CD14-positive monocyte (primary cell): ENCODE data around the gene MACROH2A1. TPM values are rescaled to one million over a fixed set of nuclear protein-coding genes. Genes with fewer than 3 reads are reported as not detected.

Experiments used
- DNase-seq, 3 donors: peaks; one replicate each; pipeline ENCODE4 v3.0.0-alpha.2; 2011 to 2022
- H2AFZ ChIP-seq: 2 replicates; pipeline ENCODE4 v1.6.0; 2012; ENCODE audit warnings: mild to moderate bottlenecking, low read depth, low read length, inconsistent platforms; ENCODE audit not compliant: insufficient read depth, poor library complexity, severe bottlenecking
- H3K27ac ChIP-seq, 2 donors: 1 replicate in 1 of 2; 2 replicates in 1 of 2; pipeline ENCODE4 v1.5.1; 2012 to 2013; ENCODE audit warnings: low read length in 2 of 2, control low read depth in 1 of 2, inconsistent platforms in 1 of 2, low read depth in 1 of 2, mild to moderate bottlenecking in 1 of 2
- H3K27me3 ChIP-seq, 2 donors: one replicate each; pipeline versions ENCODE4 v1.6.0 to v1.6.1; 2011 to 2013; ENCODE audit warnings: low read length in 2 of 2; ENCODE audit not compliant: control insufficient read depth in 2 of 2, insufficient read depth in 2 of 2
- H3K36me3 ChIP-seq, 2 donors: replicated peaks in 1 of 2; 1 replicate in 1 of 2; 2 replicates in 1 of 2; pipeline versions ENCODE4 v1.5.1 to v1.6.1; 2012 to 2013; ENCODE audit warnings: low read length in 2 of 2, control low read depth in 1 of 2, inconsistent platforms in 1 of 2, mild to moderate bottlenecking in 1 of 2; ENCODE audit not compliant: insufficient read depth in 2 of 2, control insufficient read depth in 1 of 2
- H3K4me1 ChIP-seq, 2 donors: 1 replicate in 1 of 2; 2 replicates in 1 of 2; pipeline versions ENCODE4 v1.5.1 to v1.6.1; 2012 to 2013; ENCODE audit warnings: low read length in 2 of 2, control low read depth in 1 of 2, inconsistent platforms in 1 of 2, mild to moderate bottlenecking in 1 of 2, moderate library complexity in 1 of 2; ENCODE audit not compliant: insufficient read depth in 2 of 2, control insufficient read depth in 1 of 2
- H3K4me2 ChIP-seq: replicated peaks from 2 replicates; pipeline ENCODE3; 2012; ENCODE audit warnings: low read length, moderate library complexity, mild to moderate bottlenecking; ENCODE audit not compliant: poor library complexity, severe bottlenecking; ENCODE audit errors: extremely low read depth
- H3K4me3 ChIP-seq, 3 experiments: fragments of 200-600 bp in 1 of 3; sonication (generic) in 1 of 3; replicated peaks in 1 of 3; 1 replicate in 2 of 3; 2 replicates in 1 of 3; pipeline ENCODE4 v1.5.1; 2011 to 2013; ENCODE audit warnings: low read length in 3 of 3, mild to moderate bottlenecking in 3 of 3, control low read depth in 2 of 3, low read depth in 2 of 3, inconsistent platforms in 1 of 3, moderate library complexity in 1 of 3
- H3K79me2 ChIP-seq: 2 replicates; pipeline ENCODE4 v1.6.0; 2012; ENCODE audit warnings: mild to moderate bottlenecking, control low read depth, inconsistent platforms, low read length, moderate library complexity; ENCODE audit not compliant: insufficient read depth
- H3K9ac ChIP-seq: 2 replicates; pipeline ENCODE4 v1.6.0; 2017; ENCODE audit warnings: low read length, mild to moderate bottlenecking; ENCODE audit not compliant: insufficient read depth, poor library complexity, severe bottlenecking
- H3K9me3 ChIP-seq, 2 donors: replicated peaks in 1 of 2; 1 replicate in 1 of 2; 2 replicates in 1 of 2; pipeline versions ENCODE4 v1.5.1 to v1.6.1; 2012 to 2013; ENCODE audit warnings: low read length in 2 of 2, control low read depth in 1 of 2; ENCODE audit not compliant: control insufficient read depth in 1 of 2, insufficient read depth in 1 of 2
- H4K20me1 ChIP-seq: 2 replicates; pipeline ENCODE4 v1.6.0; 2012; ENCODE audit warnings: mild to moderate bottlenecking, low read length, control low read depth, moderate library complexity; ENCODE audit not compliant: insufficient read depth
- H3K27ac Mint-ChIP-seq, 7 donors: one replicate each; pipeline ENCODE4 v1.8.0; 2020; ENCODE audit warnings: mild to moderate bottlenecking in 7 of 7, mixed read lengths in 7 of 7, moderate library complexity in 6 of 7, inconsistent platforms in 2 of 7
- H3K27me3 Mint-ChIP-seq, 3 donors: one replicate each; pipeline ENCODE4 v1.8.0; 2021 to 2022; ENCODE audit warnings: low read depth in 3 of 3, mild to moderate bottlenecking in 3 of 3, mixed read lengths in 3 of 3, moderate library complexity in 3 of 3, inconsistent platforms in 1 of 3
- H3K36me3 Mint-ChIP-seq, 2 donors: one replicate each; pipeline ENCODE4 v1.8.0; 2020; ENCODE audit warnings: mixed read lengths in 2 of 2, inconsistent platforms in 1 of 2, mild to moderate bottlenecking in 1 of 2
- H3K4me1 Mint-ChIP-seq: one replicate; pipeline ENCODE4 v1.8.0; 2020; ENCODE audit warnings: mild to moderate bottlenecking, mixed read lengths
- H3K4me3 Mint-ChIP-seq, 2 donors: one replicate each; pipeline ENCODE4 v1.8.0; 2020; ENCODE audit warnings: mild to moderate bottlenecking in 2 of 2, mixed read lengths in 2 of 2, moderate library complexity in 1 of 2
- H3K9me3 Mint-ChIP-seq, 7 donors: one replicate each; pipeline ENCODE4 v1.8.0; 2020 to 2022; ENCODE audit warnings: mixed read lengths in 7 of 7, mild to moderate bottlenecking in 6 of 7, moderate library complexity in 6 of 7, inconsistent platforms in 2 of 7
- WGBS: methylation state at CpG from one replicate; pipeline ENCODE4 v1.1.5; 2013; ENCODE audit warnings: missing lambda C conversion rate; ENCODE audit not compliant: insufficient coverage; 5-methylcytosine and 5-hydroxymethylcytosine counted together
- intact Hi-C, 2 donors: fragments of 100-400 bp; cut with micrococcal nuclease; formaldehyde crosslinking; loops; one replicate each; pipeline versions ENCODE4 v1.15.0 to v1.15.1; 2023
- polyA plus RNA-seq, 3 donors: library from polyadenylated mRNA; depleted of rRNA in 1 of 3; unstranded in 2 of 3; stranded (reverse) in 1 of 3; fragments of 300-500 nt in 2 of 3; fragments of >200 nt in 1 of 3; fragmentation: Illumina TruSeq in 2 of 3; gene quantifications; 1 replicate in 2 of 3; 2 replicates in 1 of 3; pipeline ENCODE4 v1.2.3, GENCODE V29; 2012 to 2021
- TF ChIP-seq, protein P1 (sequence below): fragments of 200-600 bp; IDR thresholded peaks from one replicate; pipeline ENCODE4 v1.8.0; 2022; ENCODE audit warnings: antibody characterized with exemption, mild to moderate bottlenecking

MACROH2A1 gene
- polyA plus RNA-seq, 3 donors: 352 to 443 (median 440) TPM

GRCh38 chr5:135391116-135391868, 7.7 kb downstream of the MACROH2A1 start:
- H3K4me1 ChIP-seq: peaks cover 100% of the 10 kb centered on the region in 2 donors
- no peaks in the 10 kb centered on the region for H3K9me3 ChIP-seq
- H2AFZ ChIP-seq: no peak overlapping the region
- H3K4me3 Mint-ChIP-seq: peak overlapping the region; percentile 55 to 79
- WGBS: 78% methylated on average over 4 of the region's 6 CpGs
- peaks cover 0 to 1% (median 1%) of the 10 kb centered on the region in 3 donors for H3K27me3 Mint-ChIP-seq
- H3K27me3 ChIP-seq: no peaks in the 10 kb centered on the region
- peak overlapping the region; percentile 96 for H3K27ac ChIP-seq
- H3K4me3 ChIP-seq: peak overlapping the region in 1 of 3 experiments; percentile 29
- H4K20me1 ChIP-seq: peaks cover 60% of the 10 kb centered on the region
- H3K9ac ChIP-seq: peak overlapping the region; percentile 48
- H3K36me3 Mint-ChIP-seq: peaks cover 69 to 70% of the 10 kb centered on the region in 2 donors
- TF ChIP-seq, protein P1, sequence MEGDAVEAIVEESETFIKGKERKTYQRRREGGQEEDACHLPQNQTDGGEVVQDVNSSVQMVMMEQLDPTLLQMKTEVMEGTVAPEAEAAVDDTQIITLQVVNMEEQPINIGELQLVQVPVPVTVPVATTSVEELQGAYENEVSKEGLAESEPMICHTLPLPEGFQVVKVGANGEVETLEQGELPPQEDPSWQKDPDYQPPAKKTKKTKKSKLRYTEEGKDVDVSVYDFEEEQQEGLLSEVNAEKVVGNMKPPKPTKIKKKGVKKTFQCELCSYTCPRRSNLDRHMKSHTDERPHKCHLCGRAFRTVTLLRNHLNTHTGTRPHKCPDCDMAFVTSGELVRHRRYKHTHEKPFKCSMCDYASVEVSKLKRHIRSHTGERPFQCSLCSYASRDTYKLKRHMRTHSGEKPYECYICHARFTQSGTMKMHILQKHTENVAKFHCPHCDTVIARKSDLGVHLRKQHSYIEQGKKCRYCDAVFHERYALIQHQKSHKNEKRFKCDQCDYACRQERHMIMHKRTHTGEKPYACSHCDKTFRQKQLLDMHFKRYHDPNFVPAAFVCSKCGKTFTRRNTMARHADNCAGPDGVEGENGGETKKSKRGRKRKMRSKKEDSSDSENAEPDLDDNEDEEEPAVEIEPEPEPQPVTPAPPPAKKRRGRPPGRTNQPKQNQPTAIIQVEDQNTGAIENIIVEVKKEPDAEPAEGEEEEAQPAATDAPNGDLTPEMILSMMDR: no peak
- no peak for DNase-seq
- intact Hi-C loops: no loop called here
- peak overlapping the region; percentile 50 for H3K4me2 ChIP-seq
- peaks cover 93% of the 10 kb centered on the region for H3K79me2 ChIP-seq
- H3K9me3 Mint-ChIP-seq: peaks cover 0 to 3% (median 0%) of the 10 kb centered on the region in 7 donors
- H3K4me1 Mint-ChIP-seq: peaks cover 100% of the 10 kb centered on the region
- H3K36me3 ChIP-seq: peaks cover 24 to 25% of the 10 kb centered on the region in 2 donors
- peak overlapping the region; percentile 94 to 99 (median 97) for H3K27ac Mint-ChIP-seq

DNA sequence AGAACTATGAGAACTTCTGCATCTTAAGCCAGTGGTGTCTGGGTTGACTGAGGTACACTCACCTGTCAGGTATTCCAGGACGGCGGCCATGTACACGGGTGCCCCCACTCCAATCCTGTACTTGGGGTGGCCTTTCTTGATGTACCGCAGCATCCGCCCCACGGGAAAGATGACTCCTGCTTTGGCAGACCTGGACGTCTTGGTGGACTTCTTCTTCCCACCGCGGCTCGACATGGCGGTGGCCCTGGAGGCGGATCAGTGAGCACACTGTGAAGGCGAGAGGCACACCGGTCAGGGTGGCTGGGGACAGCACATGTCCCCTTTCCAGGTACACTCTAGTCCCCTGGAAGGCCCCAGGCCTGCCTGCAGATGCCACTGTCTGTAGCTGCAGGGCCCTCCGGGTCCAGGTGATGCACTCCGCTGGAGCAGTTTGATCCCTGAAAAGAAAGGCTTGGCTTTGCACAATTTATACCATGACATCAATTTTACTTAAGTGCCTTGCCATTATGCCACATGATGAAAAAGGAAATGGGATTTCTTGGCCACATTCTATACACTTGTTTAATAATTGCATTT, 10.1 kb downstream of the MACROH2A1 start:
- H3K27ac ChIP-seq: peak overlapping the region; percentile 67 to 96
- H3K4me2 ChIP-seq: no peak overlapping the region
- H3K4me1 ChIP-seq: peaks cover 100% of the 10 kb centered on the region in 2 donors

More for the DNA sequence above, 10.1 kb downstream of the MACROH2A1 start:
- no peaks in the 10 kb centered on the region for H3K9me3 ChIP-seq
- peaks cover 0 to 6% (median 0%) of the 10 kb centered on the region in 7 donors for H3K9me3 Mint-ChIP-seq
- H3K79me2 ChIP-seq: peaks cover 92% of the 10 kb centered on the region
- peaks cover 54% of the 10 kb centered on the region for H4K20me1 ChIP-seq
- TF ChIP-seq, protein P1: no peak
- H3K27ac Mint-ChIP-seq: peak overlapping the region; percentile 94 to 99 (median 99)
- H3K4me3 ChIP-seq: peak overlapping the region in 1 of 3 experiments; percentile 61
- 90% methylated on average over 14 of the region's 16 CpGs for WGBS
- H3K27me3 Mint-ChIP-seq: peaks cover 0 to 1% (median 1%) of the 10 kb centered on the region in 3 donors
- H3K27me3 ChIP-seq: no peaks in the 10 kb centered on the region
- DNase-seq: no peak
- H3K36me3 Mint-ChIP-seq: peaks cover 80% of the 10 kb centered on the region in 2 donors
- intact Hi-C loops: no loop called here
- H3K4me3 Mint-ChIP-seq: no peak overlapping the region
- H3K36me3 ChIP-seq: peaks cover 41 to 43% of the 10 kb centered on the region in 2 donors
- peaks cover 100% of the 10 kb centered on the region for H3K4me1 Mint-ChIP-seq
- H2AFZ ChIP-seq: no peak overlapping the region
- H3K9ac ChIP-seq: no peak overlapping the region
